Type B pancreatic cell (in vitro differentiated cells): ENCODE data around the gene ARMH4. TPM values are rescaled to one million over a fixed set of nuclear protein-coding genes. Genes with fewer than 3 reads are reported as not detected.
A peak's percentile ranks its signal among the peaks of the same experiment; 100 is the strongest.

ENCODE experiments used
- DNase-seq: peaks from one replicate; pipeline ENCODE4 v3.0.0; 2021; ENCODE audit warnings: mixed read lengths; ENCODE audit not compliant: unreplicated experiment; ENCODE audit errors: extremely low spot score
- H3K27ac Mint-ChIP-seq: 2 replicates; pipeline ENCODE4 v1.8.0; 2021; ENCODE audit warnings: mild to moderate bottlenecking, mixed read lengths
- H3K27me3 Mint-ChIP-seq: 2 replicates; pipeline ENCODE4 v1.8.0; 2021; ENCODE audit warnings: mixed read lengths
- H3K36me3 Mint-ChIP-seq: 2 replicates; pipeline ENCODE4 v1.8.0; 2021; ENCODE audit warnings: mixed read lengths
- H3K4me1 Mint-ChIP-seq: one replicate; pipeline ENCODE4 v1.8.0; 2021; ENCODE audit warnings: mixed read lengths; ENCODE audit not compliant: unreplicated experiment
- H3K4me3 Mint-ChIP-seq: 2 replicates; pipeline ENCODE4 v1.8.0; 2021; ENCODE audit warnings: mild to moderate bottlenecking, mixed read lengths
- H3K9me3 Mint-ChIP-seq: 2 replicates; pipeline ENCODE4 v1.8.0; 2021; ENCODE audit warnings: mixed read lengths
- CTCF ChIP-seq: fragments of 200-600 bp; sonication (generic); conservative IDR thresholded peaks from 2 replicates; pipeline ENCODE4 v1.5.0; 2021; ENCODE audit warnings: antibody characterized with exemption, mild to moderate bottlenecking
- total RNA-seq: library from RNA; stranded (reverse); gene quantifications from 2 replicates; pipeline ENCODE4 v1.2.1, GENCODE V29; 2021; ENCODE audit warnings: low replicate concordance

The ARMH4 gene
- total RNA-seq, 1 donor from 2014 or later: 22.0 TPM

DNA sequence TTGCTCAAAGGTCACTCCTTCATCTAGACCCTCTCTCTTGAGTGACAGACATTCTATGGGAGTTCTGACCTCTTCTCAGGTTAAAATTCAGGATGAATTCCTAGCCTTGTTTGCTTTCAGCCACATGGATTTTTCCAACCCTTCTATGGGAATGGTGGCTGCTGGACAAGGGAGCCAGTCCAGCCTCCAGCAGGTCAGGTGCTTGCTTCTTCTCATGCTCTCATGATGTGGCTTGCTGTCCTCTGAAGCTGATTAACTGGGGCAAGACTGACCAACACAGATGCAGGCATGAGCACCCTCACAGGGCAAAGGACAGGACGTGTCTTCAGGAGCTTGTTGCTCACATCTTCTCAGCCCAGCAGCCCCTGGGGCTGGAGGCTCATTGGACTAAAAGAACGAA is 188.9 kb downstream of the ARMH4 start:
- no peak overlapping the region for H3K4me3 Mint-ChIP-seq

GRCh38 chr14:57962325-57963035 is 189.5 kb downstream of the ARMH4 start:
- Mint-ChIP-seq H3K27me3 (peaks cover 7% of the 10 kb centered on the region), H3K4me1 (peaks cover 30% of the 10 kb centered on the region), H3K27ac (no peak overlapping the region), H3K36me3 (no peaks in the 10 kb centered on the region), H3K9me3 (no peaks in the 10 kb centered on the region), H3K4me3 (peak overlapping the region; percentile 59)
- no peak for DNase-seq
- TF ChIP-seq CTCF: peak; percentile 62

More for the DNA sequence above, 188.9 kb downstream of the ARMH4 start:
- no peak for DNase-seq
- Mint-ChIP-seq H3K27me3 (peaks cover 7% of the 10 kb centered on the region), H3K9me3 (no peaks in the 10 kb centered on the region), H3K27ac (no peak overlapping the region), H3K36me3 (no peaks in the 10 kb centered on the region), H3K4me1 (peaks cover 30% of the 10 kb centered on the region)
- no peak for TF ChIP-seq CTCF

- Mint-ChIP-seq H3K4me3 (no peak overlapping the region), H3K36me3 (no peaks in the 10 kb centered on the region), H3K27ac (no peak overlapping the region), H3K4me1 (peaks cover 30% of the 10 kb centered on the region), H3K9me3 (no peaks in the 10 kb centered on the region), H3K27me3 (peaks cover 7% of the 10 kb centered on the region)
- DNase-seq: no peak
- no peak for TF ChIP-seq CTCF
These were observed 190.3 kb downstream of the ARMH4 start for GRCh38 chr14:57961786-57962060.

DNA sequence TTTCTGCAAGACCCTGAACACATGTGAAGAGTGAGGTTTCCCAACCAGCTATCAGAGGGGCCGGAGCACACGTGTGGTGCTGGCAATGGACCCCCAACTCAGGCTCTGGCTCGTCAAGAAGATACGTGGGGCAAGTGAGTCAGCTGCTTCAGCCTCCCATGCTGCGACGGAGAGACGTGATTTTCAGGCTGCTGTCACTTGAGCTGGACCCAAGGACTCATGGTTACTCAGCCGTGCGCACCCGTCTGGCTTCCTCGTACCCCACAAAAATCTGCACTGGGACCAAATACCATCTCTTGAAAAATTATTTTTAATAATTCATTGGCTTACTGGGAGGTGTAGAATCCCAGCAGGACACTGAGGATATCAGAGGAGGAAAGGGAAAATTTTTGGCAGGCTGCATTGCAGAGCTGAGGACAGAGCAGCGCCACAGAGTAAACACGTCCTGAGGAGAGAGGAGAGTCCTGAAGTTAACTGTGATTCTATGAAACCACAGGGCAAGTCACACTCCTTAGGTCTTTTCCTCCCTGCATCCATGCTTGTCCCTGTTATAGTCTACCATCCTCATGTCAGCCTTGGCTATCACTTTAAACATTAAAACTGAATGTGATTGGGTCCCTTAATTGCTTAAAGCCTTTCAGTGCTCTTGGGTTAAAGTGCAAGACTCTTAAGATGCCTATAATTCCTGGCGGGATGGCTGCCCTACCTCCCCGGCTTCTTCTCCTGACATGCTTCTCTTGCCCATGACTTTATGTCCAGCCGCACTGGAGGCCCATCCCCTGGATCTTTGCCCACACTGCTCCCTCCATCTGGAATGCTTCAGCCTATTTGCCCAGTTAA is 190.8 kb downstream of the ARMH4 start:
- no peak for DNase-seq
- no peaks in the 10 kb centered on the region for H3K36me3 Mint-ChIP-seq
- H3K9me3 Mint-ChIP-seq: no peaks in the 10 kb centered on the region
- H3K4me3 Mint-ChIP-seq: no peak overlapping the region
- peaks cover 7% of the 10 kb centered on the region for H3K27me3 Mint-ChIP-seq
- peaks cover 30% of the 10 kb centered on the region for H3K4me1 Mint-ChIP-seq
- TF ChIP-seq CTCF: no peak
- H3K27ac Mint-ChIP-seq: no peak overlapping the region

- peaks cover 9% of the 10 kb centered on the region for H3K27me3 Mint-ChIP-seq
- H3K4me1 Mint-ChIP-seq: peaks cover 16% of the 10 kb centered on the region
- H3K36me3 Mint-ChIP-seq: no peaks in the 10 kb centered on the region
- TF ChIP-seq CTCF: no peak
- H3K4me3 Mint-ChIP-seq: no peak overlapping the region
- no peak for DNase-seq
- H3K9me3 Mint-ChIP-seq: peaks cover 3% of the 10 kb centered on the region
- H3K27ac Mint-ChIP-seq: no peak overlapping the region
These were observed 194.6 kb downstream of the ARMH4 start for GRCh38 chr14:57957441-57957840.

Other genes with a start within 250 kb of the ARMH4 start
- 61.7 and 67.3 TPM in 2 replicates for gene ACTR10, start 47.9 kb upstream of the ARMH4 start, total RNA-seq
- gene PSMA3, start 92.6 kb upstream of the ARMH4 start, total RNA-seq: 170 and 173 TPM in 2 replicates
- gene ARID4A, start 146.3 kb upstream of the ARMH4 start, total RNA-seq: 21.9 and 24.9 TPM in 2 replicates
- not detected in 2 replicates for gene TOMM20L, start 243.7 kb upstream of the ARMH4 start, total RNA-seq